Neural crest cell (in vitro differentiated cells): Measurements from ENCODE around the gene PHF2. TPM values are rescaled to one million over a fixed set of nuclear protein-coding genes. Genes with fewer than 3 reads are reported as not detected.

Experiments used
- DNase-seq: peaks from one replicate; pipeline ENCODE4 v3.0.0; 2021; ENCODE audit warnings: low read depth, mixed read lengths, low spot score
- H3K27ac Mint-ChIP-seq: one replicate; pipeline ENCODE4 v1.8.0; 2021; ENCODE audit warnings: mild to moderate bottlenecking, mixed read lengths; ENCODE audit not compliant: unreplicated experiment
- H3K27me3 Mint-ChIP-seq: 2 replicates; pipeline ENCODE4 v1.8.0; 2021; ENCODE audit warnings: low read depth, mild to moderate bottlenecking, mixed read lengths
- H3K36me3 Mint-ChIP-seq: 2 replicates; pipeline ENCODE4 v1.8.0; 2021; ENCODE audit warnings: low read depth, mild to moderate bottlenecking, mixed read lengths
- H3K4me1 Mint-ChIP-seq: 2 replicates; pipeline ENCODE4 v1.8.0; 2021; ENCODE audit warnings: mixed read lengths
- H3K4me3 Mint-ChIP-seq: one replicate; pipeline ENCODE4 v1.8.0; 2021; ENCODE audit warnings: mild to moderate bottlenecking, mixed read lengths
- H3K9me3 Mint-ChIP-seq: 2 replicates; pipeline ENCODE4 v1.8.0; 2021; ENCODE audit warnings: mixed read lengths
- CTCF ChIP-seq: fragments of 200-600 bp; sonication (generic); conservative IDR thresholded peaks from 2 replicates; pipeline ENCODE4 v1.5.0; 2021; ENCODE audit warnings: antibody characterized with exemption, mild to moderate bottlenecking
- total RNA-seq: library from RNA; stranded (reverse); gene quantifications from 2 replicates; pipeline ENCODE4 v1.2.1, GENCODE V29; 2021

Gene PHF2
- total RNA-seq, 1 donor from 2014 or later = 34.4 TPM

- Mint-ChIP-seq H3K27me3 (no peaks in the 10 kb centered on the region), H3K36me3 (peaks cover 25% of the 10 kb centered on the region), H3K4me1 (peaks cover 4% of the 10 kb centered on the region), H3K27ac (no peak overlapping the region), H3K4me3 (no peak overlapping the region), H3K9me3 (peaks cover 14% of the 10 kb centered on the region)
- no peak for DNase-seq
- TF ChIP-seq CTCF = no peak
These were observed 54.5 kb downstream of the PHF2 start for GRCh38 chr9:93630806-93631411.

- peaks cover 16% of the 10 kb centered on the region for H3K9me3 Mint-ChIP-seq
- H3K4me1 Mint-ChIP-seq = peaks cover 4% of the 10 kb centered on the region
- no peak for TF ChIP-seq CTCF
- H3K27me3 Mint-ChIP-seq = no peaks in the 10 kb centered on the region
- DNase-seq = no peak
- no peak overlapping the region for H3K27ac Mint-ChIP-seq
- H3K4me3 Mint-ChIP-seq = no peak overlapping the region
- H3K36me3 Mint-ChIP-seq = peaks cover 33% of the 10 kb centered on the region
These were observed 57.3 kb downstream of the PHF2 start for GRCh38 chr9:93633492-93634221.

- Mint-ChIP-seq H3K4me1 (peaks cover 4% of the 10 kb centered on the region), H3K36me3 (peaks cover 39% of the 10 kb centered on the region), H3K4me3 (no peak overlapping the region), H3K9me3 (peaks cover 16% of the 10 kb centered on the region), H3K27me3 (no peaks in the 10 kb centered on the region), H3K27ac (no peak overlapping the region)
- TF ChIP-seq CTCF = no peak
- DNase-seq = no peak
These were observed 58.2 kb downstream of the PHF2 start for GRCh38 chr9:93634311-93635185.

GRCh38 chr9:93635186-93636107 is 59.1 kb downstream of the PHF2 start:
- Mint-ChIP-seq H3K27ac (peak overlapping the region; percentile 12), H3K4me1 (peaks cover 4% of the 10 kb centered on the region), H3K36me3 (peaks cover 46% of the 10 kb centered on the region), H3K4me3 (no peak overlapping the region), H3K9me3 (peaks cover 16% of the 10 kb centered on the region), H3K27me3 (no peaks in the 10 kb centered on the region)
- no peak for TF ChIP-seq CTCF
- no peak for DNase-seq
